HL-60 (cell line): ENCODE results near the gene MBD5.

ENCODE experiments used
- DNase-seq, 2 experiments: peaks; one replicate each; pipeline ENCODE4 v3.0.0-alpha.2; 2010 to 2020; ENCODE audit warnings: low read depth in 1 of 2, low spot score in 1 of 2
- H3K27ac ChIP-seq: fragments of 250-450 bp; sonication (Bioruptor Pico); replicated peaks from 2 replicates; pipeline ENCODE4 v1.5.1; 2020; ENCODE audit warnings: mild to moderate bottlenecking, moderate library complexity
- H3K27me3 ChIP-seq: fragments of 250-450 bp; sonication (Bioruptor Pico); 2 replicates; pipeline ENCODE4 v1.5.1; 2021; ENCODE audit warnings: mild to moderate bottlenecking, moderate library complexity; ENCODE audit not compliant: insufficient read depth, poor library complexity, severe bottlenecking
- H3K4me3 ChIP-seq: replicated peaks from 2 replicates; pipeline ENCODE4 v1.5.1; 2011; ENCODE audit warnings: mild to moderate bottlenecking, control low read depth, low read length; ENCODE audit not compliant: insufficient read depth
- GABPA ChIP-seq: IDR thresholded peaks from 2 replicates; pipeline ENCODE4 v1.6.1; 2012; ENCODE audit warnings: low read depth
- POLR2AphosphoS5 ChIP-seq: IDR thresholded peaks from 2 replicates; pipeline ENCODE4 v1.6.1; 2012; ENCODE audit warnings: low read depth
- SPI1 ChIP-seq: IDR thresholded peaks from 2 replicates; pipeline ENCODE4 v1.6.1; 2012; ENCODE audit warnings: low read depth, mild to moderate bottlenecking, borderline replicate concordance
- TF ChIP-seq, protein P1 (sequence below): IDR thresholded peaks from one replicate; pipeline ENCODE4 v1.5.1; 2011; ENCODE audit warnings: low read length, control low read depth, inconsistent platforms; ENCODE audit not compliant: insufficient read depth
- TF ChIP-seq, protein P2 (sequence below): IDR thresholded peaks from 2 replicates; pipeline ENCODE4 v1.6.1; 2012; ENCODE audit warnings: low read depth; ENCODE audit not compliant: insufficient replicate concordance

MBD5 gene

DNA sequence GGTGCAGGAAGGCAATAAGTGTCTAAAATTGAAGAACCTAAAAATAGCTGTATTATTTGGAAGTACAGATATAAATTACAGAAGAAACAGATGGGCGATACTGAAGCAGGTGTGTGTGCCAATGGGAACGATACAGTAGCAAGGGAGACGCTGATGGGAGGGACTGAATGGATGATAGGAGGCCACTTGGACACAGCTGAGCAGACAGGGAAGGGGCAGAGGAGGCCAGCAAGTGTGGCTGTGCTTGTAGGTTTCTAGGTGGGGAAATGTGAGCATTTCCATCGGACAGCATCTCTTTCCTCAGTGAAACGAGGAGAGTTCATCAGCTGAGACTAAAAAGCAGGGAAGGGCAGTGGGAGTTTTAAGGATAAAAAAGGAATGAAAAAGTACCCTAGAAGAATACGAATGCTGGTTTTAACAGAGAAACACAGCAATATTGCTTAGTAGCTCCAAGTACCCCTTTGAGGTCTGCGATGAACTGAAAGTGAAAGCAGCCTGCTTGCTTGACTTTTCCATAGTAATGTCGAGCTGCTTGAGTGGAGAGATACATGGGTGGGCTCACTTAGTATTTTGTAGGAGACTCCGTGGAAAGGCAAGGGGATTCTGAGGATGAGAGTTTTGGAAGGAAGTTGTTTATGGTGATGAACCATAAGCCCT lies 531.9 kb downstream of the MBD5 start:
- no peak overlapping the region for H3K4me3 ChIP-seq
- TF ChIP-seq SPI1 (no peak), POLR2AphosphoS5 (no peak), GABPA (no peak)
- TF ChIP-seq, protein P1, sequence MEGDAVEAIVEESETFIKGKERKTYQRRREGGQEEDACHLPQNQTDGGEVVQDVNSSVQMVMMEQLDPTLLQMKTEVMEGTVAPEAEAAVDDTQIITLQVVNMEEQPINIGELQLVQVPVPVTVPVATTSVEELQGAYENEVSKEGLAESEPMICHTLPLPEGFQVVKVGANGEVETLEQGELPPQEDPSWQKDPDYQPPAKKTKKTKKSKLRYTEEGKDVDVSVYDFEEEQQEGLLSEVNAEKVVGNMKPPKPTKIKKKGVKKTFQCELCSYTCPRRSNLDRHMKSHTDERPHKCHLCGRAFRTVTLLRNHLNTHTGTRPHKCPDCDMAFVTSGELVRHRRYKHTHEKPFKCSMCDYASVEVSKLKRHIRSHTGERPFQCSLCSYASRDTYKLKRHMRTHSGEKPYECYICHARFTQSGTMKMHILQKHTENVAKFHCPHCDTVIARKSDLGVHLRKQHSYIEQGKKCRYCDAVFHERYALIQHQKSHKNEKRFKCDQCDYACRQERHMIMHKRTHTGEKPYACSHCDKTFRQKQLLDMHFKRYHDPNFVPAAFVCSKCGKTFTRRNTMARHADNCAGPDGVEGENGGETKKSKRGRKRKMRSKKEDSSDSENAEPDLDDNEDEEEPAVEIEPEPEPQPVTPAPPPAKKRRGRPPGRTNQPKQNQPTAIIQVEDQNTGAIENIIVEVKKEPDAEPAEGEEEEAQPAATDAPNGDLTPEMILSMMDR, result no peak
- H3K27ac ChIP-seq, result no peak overlapping the region

DNA sequence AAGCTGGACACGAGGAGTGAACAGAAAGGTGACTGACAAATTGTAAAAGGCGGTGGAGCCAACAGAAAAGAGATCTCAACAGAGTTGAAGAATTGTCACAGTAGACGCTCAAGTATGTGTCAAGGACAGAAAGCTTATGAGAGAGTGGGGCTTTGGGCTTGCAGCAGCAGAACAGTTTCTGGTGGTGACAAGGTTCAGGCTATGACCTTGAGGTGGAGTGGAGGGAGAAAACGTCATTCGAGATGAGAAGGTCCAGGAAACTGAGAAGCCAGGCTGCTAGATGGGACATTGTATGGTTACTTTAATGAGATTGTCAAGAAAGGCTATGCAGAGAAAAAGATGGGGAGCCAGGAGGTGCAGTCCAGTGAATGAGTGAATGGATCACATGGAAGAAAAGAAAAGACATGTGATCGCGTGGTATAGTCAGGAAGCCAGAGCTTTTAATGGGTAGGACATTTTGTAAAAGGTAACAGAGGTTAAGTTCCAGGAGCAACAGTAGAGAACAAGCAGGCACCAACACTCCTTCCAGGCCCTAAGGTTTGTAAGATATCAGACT lies 532.5 kb downstream of the MBD5 start:
- TF ChIP-seq, protein P1, result no peak
- TF ChIP-seq SPI1 (no peak), GABPA (no peak), POLR2AphosphoS5 (no peak)
- TF ChIP-seq, protein P2, sequence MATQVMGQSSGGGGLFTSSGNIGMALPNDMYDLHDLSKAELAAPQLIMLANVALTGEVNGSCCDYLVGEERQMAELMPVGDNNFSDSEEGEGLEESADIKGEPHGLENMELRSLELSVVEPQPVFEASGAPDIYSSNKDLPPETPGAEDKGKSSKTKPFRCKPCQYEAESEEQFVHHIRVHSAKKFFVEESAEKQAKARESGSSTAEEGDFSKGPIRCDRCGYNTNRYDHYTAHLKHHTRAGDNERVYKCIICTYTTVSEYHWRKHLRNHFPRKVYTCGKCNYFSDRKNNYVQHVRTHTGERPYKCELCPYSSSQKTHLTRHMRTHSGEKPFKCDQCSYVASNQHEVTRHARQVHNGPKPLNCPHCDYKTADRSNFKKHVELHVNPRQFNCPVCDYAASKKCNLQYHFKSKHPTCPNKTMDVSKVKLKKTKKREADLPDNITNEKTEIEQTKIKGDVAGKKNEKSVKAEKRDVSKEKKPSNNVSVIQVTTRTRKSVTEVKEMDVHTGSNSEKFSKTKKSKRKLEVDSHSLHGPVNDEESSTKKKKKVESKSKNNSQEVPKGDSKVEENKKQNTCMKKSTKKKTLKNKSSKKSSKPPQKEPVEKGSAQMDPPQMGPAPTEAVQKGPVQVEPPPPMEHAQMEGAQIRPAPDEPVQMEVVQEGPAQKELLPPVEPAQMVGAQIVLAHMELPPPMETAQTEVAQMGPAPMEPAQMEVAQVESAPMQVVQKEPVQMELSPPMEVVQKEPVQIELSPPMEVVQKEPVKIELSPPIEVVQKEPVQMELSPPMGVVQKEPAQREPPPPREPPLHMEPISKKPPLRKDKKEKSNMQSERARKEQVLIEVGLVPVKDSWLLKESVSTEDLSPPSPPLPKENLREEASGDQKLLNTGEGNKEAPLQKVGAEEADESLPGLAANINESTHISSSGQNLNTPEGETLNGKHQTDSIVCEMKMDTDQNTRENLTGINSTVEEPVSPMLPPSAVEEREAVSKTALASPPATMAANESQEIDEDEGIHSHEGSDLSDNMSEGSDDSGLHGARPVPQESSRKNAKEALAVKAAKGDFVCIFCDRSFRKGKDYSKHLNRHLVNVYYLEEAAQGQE, result no peak
- no peak for DNase-seq
- Histone ChIP-seq H3K27me3 (no peaks in the 10 kb centered on the region), H3K4me3 (no peak overlapping the region), H3K27ac (no peak overlapping the region)

More for the DNA sequence above, 531.9 kb downstream of the MBD5 start:
- DNase-seq, result no peak
- H3K27me3 ChIP-seq, result no peaks in the 10 kb centered on the region

DNA sequence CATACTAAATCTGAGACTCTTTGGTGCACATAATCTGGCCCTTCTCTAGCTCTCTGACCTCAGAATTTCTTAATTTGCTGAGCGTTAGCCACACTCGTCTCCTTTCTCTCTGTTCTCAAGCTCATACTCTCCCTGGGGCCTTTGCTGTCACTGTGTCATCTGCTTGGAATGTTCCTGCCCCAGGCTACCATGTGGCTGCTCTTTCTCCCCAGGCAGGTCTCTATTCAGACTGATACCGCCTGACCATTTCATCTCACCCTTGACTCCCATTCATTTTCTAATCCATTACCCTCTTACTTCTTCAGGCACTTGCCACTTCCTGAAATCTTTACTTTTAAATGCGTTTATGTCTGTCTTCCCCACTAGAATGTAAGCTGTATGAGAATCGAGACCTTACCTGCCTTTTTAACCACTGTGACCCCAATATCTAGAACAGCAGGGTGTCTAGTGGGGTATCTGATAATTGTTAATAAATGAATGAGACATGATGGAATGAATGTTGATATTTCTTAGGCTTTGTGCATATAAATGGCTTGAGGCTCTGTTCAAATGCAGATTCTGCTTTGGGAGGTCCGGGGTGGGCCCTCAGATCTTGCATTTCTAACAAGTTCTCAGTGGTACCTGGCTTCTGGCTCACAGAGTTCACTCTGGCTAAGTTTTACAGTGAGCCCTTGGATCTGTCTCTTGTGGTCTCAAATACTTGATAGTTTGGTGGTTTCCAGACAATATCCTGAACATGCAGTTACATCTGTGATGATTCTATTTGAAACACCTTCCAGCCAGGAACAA lies 533.8 kb downstream of the MBD5 start:
- Histone ChIP-seq H3K27me3 (no peaks in the 10 kb centered on the region), H3K27ac (no peak overlapping the region), H3K4me3 (no peak overlapping the region)
- TF ChIP-seq GABPA (no peak), POLR2AphosphoS5 (no peak), SPI1 (no peak)
- TF ChIP-seq, protein P1, result no peak
- TF ChIP-seq, protein P2, result no peak
- no peak for DNase-seq
